ENCODE data around the gene DNAH5.

Gene DNAH5

GRCh38 chr5:13944560-13945199 lies at the start of gene DNAH5:
TSS of gene DNAH5 (minus strand) at chr5:13944688. CDS start at chr5:13944438, 250 bp downstream.
- Histone ChIP-seq H3K4me2 (no peak within 1 kb of the TSS), H3K36me3 (ENCODE audit: insufficient read depth) (no peaks in the 10 kb centered on the region), H3K27me3 (ENCODE audit: insufficient read depth, low read depth) (no peaks in the 10 kb centered on the region), H3K4me3 (IDR thresholded peaks at IDR 0.05; ENCODE audit: insufficient read depth, low read depth, low read length) (no peak within 1 kb of the TSS), H3K27ac (no peak within 1 kb of the TSS), H3K9ac (no peak within 1 kb of the TSS), H3K4me1 (ENCODE audit: low read depth, poor library complexity, severe bottlenecking) (no peaks in the 10 kb centered on the region), H3K79me2 (ENCODE audit: insufficient read depth, low read depth) (no peaks in the 10 kb centered on the region), H2AFZ (ENCODE audit: low read depth) (no peak within 1 kb of the TSS), H4K20me1 (ENCODE audit: insufficient read depth) (no peaks in the 10 kb centered on the region)
- TF ChIP-seq CTCF (conservative IDR thresholded peaks at IDR 0.05; ENCODE audit: low read depth, low read length), result no peak

- Histone ChIP-seq H3K36me3 (ENCODE audit: insufficient read depth) (no peaks in the 10 kb centered on the region), H3K27ac (no peak overlapping the region), H3K4me2 (no peak overlapping the region), H3K9ac (no peak overlapping the region), H3K4me1 (ENCODE audit: low read depth, poor library complexity, severe bottlenecking) (no peaks in the 10 kb centered on the region), H3K4me3 (IDR thresholded peaks at IDR 0.05; ENCODE audit: insufficient read depth, low read depth, low read length) (no peak overlapping the region), H4K20me1 (ENCODE audit: insufficient read depth) (no peaks in the 10 kb centered on the region), H3K79me2 (ENCODE audit: insufficient read depth, low read depth) (no peaks in the 10 kb centered on the region), H3K27me3 (ENCODE audit: insufficient read depth, low read depth) (no peaks in the 10 kb centered on the region), H2AFZ (ENCODE audit: low read depth) (no peak overlapping the region)
- TF ChIP-seq CTCF (conservative IDR thresholded peaks at IDR 0.05; ENCODE audit: low read depth, low read length), result no peak
Measured at GRCh38 chr5:13993926-13994325, 49.4 kb upstream of the DNAH5 start.

- Histone ChIP-seq H3K79me2 (ENCODE audit: insufficient read depth, low read depth) (no peaks in the 10 kb centered on the region), H3K9ac (no peak overlapping the region), H3K27me3 (ENCODE audit: insufficient read depth, low read depth) (no peaks in the 10 kb centered on the region), H3K36me3 (ENCODE audit: insufficient read depth) (no peaks in the 10 kb centered on the region), H4K20me1 (ENCODE audit: insufficient read depth) (no peaks in the 10 kb centered on the region), H3K27ac (no peak overlapping the region), H3K4me3 (IDR thresholded peaks at IDR 0.05; ENCODE audit: insufficient read depth, low read depth, low read length) (no peak overlapping the region), H2AFZ (ENCODE audit: low read depth) (no peak overlapping the region), H3K4me2 (no peak overlapping the region), H3K4me1 (ENCODE audit: low read depth, poor library complexity, severe bottlenecking) (peaks cover 5% of the 10 kb centered on the region)
- TF ChIP-seq CTCF (conservative IDR thresholded peaks at IDR 0.05; ENCODE audit: low read depth, low read length), result no peak
Measured at GRCh38 chr5:13992795-13993194, 48.3 kb upstream of the DNAH5 start.

- Histone ChIP-seq H3K4me1 (ENCODE audit: low read depth, poor library complexity, severe bottlenecking) (peaks cover 5% of the 10 kb centered on the region), H3K4me2 (no peak overlapping the region), H3K27me3 (ENCODE audit: insufficient read depth, low read depth) (no peaks in the 10 kb centered on the region), H3K36me3 (ENCODE audit: insufficient read depth) (no peaks in the 10 kb centered on the region), H3K9ac (no peak overlapping the region), H3K27ac (no peak overlapping the region), H2AFZ (ENCODE audit: low read depth) (no peak overlapping the region), H3K4me3 (IDR thresholded peaks at IDR 0.05; ENCODE audit: insufficient read depth, low read depth, low read length) (no peak overlapping the region), H4K20me1 (ENCODE audit: insufficient read depth) (no peaks in the 10 kb centered on the region), H3K79me2 (ENCODE audit: insufficient read depth, low read depth) (no peaks in the 10 kb centered on the region)
- TF ChIP-seq CTCF (conservative IDR thresholded peaks at IDR 0.05; ENCODE audit: low read depth, low read length), result no peak
Measured at GRCh38 chr5:13991365-13991764, 46.9 kb upstream of the DNAH5 start.
